HG02763 (cell line): ENCODE data around the gene RASIP1.
"Not testable (repeated sequence)": the region's sequence is repeated elsewhere in the genome, so short reads cannot be mapped to it uniquely, and the experiment has no call there.

ENCODE experiments used
- ATAC-seq: cut with Tn5 transposase; IDR thresholded peaks from one replicate; pipeline ENCODE4 v1.9.1; 2021; ENCODE audit warnings: mild to moderate bottlenecking, moderate library complexity; ENCODE audit not compliant: unreplicated experiment

RASIP1 gene

DNA sequence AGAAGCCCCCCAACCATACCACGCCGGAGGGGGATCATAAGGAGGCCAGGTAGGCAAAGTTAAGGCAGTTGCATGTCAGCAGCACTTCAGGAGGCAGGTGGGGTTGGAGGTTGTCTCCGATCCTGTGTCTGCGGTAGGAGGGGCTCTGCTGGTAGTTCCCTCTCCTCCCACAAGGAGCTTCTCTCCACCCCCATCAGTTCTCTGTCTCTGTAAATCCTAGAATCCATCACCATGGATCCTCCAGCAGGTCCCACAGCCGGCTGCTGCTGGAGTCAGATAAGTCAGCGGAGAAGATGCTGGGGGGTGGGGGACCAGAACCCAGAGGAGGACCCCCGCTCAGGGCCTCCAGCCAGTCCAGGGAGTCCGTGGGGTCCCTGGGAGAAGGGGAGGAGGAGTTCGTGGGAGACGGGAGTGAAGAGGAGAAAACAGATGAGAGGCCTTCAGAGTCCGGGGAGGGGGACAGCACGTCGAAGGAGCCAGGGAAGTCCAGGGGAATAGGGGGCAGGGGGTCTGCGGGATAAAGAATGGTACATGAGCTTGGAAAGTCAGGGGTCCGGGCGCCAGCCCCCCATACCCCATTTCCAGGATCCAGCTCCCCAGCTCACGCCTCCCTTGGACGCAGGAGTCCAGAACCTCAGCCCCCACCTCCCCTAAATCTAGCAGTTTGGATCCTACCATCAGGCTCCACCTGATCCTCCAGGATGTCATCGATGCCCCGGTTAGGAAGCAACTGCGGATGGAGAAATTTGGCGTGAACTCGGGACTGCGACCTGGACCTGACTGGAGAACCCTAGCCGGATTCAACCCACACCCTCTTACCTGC is 27.2 kb downstream of the RASIP1 start:
- ATAC-seq: no peak

DNA sequence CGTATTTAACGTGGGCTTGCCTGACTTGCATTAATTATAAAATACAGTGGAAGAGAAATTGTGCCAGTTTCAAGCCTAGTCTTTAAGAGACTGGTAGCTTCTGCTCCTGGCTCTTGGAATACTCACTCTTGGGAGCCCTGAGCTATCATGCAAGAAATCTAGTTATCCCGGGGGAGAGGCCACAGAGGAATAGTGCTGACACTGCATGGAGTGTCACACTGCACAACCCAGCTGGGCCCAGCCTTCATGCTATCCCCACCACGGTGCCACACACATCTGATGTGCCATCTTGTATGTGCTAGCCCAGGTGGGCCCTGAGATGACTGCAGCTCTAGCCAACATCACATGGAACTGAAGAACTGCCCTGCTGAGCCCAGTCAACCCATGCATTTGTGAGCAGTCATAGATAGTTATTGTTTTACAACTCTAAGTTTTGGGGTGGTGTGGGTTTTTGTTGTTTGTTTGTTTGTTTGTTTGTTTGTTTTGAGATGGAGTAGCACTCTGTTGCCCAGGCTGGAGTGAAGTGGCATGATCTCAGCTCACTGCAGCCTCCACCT is 29.2 kb downstream of the RASIP1 start:
- ATAC-seq: no peak

DNA sequence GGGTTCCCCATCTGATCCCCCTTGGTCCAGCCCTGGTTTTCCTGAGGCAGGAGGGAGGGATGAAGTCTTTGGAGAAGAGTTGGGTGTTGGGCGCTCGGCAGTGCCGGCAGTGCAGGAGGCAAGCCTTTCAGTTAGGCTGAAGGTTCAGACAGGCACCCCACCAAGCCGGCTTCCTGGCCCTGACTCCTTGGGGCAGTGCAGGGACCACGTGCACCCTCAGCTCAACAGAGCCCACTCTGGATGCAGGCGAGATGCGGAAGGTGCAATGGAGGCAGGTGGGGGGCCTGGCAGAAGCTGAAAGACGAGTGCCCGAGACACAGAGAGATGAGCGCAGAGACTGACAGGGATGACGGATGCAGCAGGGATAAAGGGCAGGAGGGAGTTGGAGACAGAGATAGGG is 31.9 kb downstream of the RASIP1 start:
- no peak for ATAC-seq

DNA sequence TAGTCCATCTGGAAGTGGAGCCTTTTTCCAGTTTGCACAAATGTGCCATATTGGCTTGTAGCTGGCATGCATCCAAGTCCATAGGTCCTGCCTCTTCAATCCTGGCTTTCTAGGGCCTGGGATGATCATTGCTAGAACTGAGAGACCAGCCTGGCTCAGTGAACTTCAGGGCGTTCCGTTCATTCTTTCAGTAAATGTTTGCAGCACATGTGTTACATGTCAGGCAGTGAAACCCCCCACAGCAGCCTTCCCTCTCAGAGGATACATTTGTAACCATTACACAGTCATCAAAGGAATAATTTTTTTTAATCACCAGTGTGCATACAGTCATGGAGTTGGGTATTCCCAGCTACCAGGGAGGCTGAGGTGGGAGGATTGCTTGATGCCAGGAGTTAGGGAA is 35.0 kb downstream of the RASIP1 start:
- no peak for ATAC-seq

DNA sequence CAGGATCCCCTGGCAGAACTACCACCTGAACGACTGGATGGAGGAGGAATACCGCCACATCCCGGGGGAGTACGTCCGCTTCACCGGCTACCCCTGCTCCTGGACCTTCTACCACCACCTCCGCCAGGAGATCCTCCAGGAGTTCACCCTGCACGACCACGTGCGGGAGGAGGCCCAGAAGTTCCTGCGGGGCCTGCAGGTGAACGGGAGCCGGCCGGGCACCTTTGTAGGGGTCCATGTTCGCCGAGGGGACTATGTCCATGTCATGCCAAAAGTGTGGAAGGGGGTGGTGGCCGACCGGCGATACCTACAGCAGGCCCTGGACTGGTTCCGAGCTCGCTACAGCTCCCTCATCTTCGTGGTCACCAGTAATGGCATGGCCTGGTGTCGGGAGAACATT is 37.1 kb downstream of the RASIP1 start:
- no peak for ATAC-seq

DNA sequence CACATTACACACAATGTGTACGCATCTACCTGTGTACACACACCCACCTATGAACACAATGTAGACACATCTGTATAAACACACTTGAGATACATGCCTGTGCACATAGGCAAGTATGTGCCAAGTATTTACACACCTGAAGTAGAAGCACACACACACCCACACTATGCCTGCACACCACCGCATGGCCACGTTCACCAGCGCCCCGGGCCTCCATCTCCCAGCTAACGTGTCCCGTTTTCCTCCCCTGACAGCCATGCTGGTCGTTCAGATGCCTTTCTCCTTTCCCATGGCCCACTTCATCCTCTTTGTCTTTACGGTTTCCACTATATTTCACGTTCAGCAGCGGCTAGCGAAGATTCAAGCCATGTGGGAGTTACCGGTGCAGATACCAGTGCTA is 37.7 kb downstream of the RASIP1 start:
- ATAC-seq: no peak

DNA sequence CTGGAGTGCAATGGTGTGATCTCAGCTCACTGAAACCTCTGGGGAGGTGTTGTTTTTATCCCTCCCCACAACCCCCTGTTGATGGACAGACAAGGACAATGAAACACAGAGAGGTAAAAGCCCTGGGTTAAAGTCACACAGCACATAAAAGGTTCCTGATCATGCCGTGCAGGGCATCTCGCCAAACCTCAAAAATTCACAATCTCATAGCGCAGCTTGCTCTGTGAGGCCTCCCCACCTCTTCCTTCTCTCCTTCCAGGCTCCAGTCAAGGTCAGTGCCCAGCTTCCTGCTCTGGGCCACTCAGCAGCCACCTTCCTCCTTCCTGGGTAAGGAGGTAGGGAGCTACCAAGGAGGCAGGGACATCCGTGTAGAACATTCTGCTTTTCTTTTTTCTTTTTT is 42.4 kb downstream of the RASIP1 start:
- no peak for ATAC-seq

DNA sequence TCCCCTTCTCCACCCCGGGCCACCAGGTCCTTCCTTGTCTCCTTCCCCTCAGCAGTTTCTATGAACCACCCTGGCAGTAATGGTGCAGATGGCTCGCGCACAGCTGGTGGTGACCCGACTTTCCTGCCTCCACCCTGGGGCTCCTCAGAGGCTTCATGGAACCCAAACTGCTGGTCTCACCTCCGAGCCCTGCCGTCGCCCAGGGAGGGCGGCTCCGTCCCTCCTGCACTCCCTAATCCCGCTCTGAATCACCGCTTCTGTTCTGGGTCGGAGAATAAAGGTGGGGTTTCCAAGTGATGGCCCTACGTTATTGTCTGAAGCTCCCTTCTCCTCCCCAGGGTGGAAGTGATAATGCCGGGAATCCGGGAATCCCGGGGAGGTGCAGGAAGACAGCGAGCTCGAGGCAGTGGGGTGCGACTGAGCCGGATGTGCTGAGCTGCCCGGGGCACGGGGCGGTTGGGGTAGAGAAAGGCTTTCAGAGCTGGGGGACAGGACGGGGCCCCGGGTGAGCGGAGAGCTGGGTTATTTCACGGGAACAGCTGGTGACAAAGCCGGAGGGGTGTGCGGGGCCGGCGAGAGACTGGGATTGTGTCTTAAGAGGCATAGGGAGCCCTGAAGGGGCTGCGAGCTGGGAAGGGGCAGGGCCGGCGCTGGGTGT is 43.9 kb downstream of the RASIP1 start:
- no peak for ATAC-seq

DNA sequence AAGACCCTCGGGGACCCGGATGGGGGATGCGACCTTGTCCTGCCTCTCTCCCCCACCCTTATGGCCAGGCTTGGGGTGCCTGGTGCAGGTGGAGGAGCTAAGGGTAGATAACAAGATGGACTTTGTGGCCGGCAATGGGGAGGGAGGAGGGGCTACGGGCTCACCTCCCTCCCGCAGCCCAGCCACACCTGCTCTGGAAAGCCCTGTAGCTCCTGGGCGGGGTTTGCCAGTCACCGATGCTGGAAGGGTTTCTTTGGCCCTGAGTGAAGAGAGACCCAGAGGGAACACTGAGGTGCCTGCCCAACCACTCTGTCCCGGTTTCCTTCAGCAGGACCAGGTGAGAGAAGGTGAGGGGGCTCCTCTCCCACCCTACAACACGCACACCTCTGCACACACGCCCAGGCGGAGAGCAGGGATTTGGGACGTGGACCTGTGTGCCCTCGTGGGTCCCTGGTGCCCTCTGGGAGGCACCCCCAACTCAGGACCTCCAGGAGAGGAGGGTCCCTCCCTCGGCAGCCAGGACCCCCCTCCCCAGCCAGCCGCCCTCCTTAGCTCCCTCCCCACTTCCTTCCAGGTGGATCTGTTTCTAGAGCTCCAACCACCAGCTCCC is 44.6 kb downstream of the RASIP1 start, which contains the start of gene FUT2:
FUT2 (plus strand) TSS at position 229 of the 610 bp plus-strand sequence. CDS start 6,986 bp downstream, outside the sequence.
- no peak for ATAC-seq

DNA sequence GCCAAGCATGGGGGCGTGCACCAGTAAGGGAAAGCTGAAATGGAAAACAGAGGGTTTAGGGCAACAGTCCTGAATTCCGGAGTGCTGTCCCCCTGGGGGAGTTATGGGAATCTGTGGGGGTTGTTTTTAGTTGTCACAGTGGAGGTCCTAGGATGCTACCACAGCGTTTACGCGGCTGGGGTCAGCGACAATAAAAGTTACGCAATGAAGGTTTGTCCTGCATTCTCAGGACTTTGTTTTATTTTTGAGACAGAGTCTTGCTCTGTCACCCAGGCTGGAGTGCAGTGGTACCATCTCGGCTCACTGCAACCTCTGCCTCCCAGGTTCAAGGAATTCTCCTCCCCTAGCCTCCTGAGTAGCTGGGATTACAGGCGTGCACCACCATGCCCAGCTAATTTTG is 46.8 kb downstream of the RASIP1 start:
- ATAC-seq: not testable (repeated sequence)

DNA sequence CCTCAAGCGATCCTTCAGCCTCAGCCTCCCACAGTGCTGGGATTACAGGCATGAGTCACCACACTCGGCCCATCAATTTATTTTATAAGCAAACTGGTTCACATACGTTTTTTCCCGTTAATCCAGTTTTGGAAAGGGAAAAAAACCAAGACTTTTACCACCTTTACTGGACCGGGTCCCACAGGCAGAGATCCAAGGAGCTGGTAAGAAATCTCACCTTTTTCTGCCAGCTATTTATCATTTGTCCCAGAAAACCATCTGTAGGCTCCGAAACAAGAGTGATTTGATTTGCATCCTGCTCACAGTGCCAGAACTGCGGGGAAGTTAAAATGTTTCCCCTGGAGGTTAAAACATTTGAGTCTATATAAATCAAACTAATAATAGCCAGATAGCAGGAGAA is 51.0 kb downstream of the RASIP1 start:
- no peak for ATAC-seq

DNA sequence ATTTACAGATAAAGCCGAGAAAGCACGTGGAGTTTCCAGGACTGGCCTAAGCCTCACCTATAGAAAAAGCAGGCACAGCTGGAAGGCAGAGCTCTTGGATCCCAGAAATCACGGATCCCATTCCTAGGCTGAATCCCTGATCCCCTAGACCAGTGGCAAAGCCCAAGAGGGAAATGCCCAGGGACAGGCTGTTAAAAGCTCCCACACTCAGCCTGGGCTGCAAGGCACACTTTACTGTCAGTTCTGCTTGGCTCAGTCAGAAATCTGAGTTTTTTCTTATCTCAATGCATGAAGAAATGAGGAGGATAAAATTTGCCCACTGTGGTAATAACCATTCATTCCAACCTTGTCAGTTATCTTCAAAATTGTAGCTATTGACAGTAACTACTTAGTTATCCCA is 52.6 kb downstream of the RASIP1 start:
- ATAC-seq: no peak

DNA sequence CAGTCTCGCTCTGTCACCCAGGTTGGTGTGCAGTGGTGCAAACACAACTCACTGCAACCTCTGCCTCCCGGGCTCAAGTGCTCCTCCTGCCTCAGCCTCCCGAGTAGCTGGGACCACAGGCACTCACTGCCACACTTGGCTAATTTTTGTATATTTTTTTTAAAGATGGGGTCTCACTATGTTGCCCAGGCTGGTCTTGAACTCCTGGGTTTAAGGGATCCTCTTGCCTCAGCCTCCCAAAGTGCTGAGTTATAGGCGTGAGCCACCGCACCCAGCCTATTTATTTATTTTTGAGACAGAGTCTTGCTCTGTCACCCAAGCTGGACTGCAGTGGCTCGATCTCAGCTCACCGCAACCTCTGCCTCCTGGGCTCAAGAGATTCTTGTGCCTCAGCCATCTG is 53.8 kb downstream of the RASIP1 start:
- not testable (repeated sequence) for ATAC-seq

DNA sequence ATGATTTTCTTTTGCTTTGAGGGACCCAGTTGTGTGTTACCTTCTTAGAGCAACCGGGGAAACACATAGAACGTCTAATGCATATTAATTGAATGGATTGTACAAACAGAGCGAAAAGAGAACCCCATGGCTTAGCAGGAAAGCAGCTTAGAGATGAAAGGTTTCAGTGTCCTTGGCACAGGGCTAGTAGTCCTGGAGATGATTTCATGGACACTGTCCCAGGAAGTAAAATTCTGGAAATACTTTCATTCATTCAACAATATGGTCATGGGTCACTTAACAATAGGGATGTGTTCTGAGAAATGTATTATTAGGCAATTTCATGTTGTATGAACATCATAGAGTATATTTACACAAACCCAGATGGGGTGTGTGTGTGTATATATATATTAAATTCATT is 54.3 kb downstream of the RASIP1 start:
- no peak for ATAC-seq

DNA sequence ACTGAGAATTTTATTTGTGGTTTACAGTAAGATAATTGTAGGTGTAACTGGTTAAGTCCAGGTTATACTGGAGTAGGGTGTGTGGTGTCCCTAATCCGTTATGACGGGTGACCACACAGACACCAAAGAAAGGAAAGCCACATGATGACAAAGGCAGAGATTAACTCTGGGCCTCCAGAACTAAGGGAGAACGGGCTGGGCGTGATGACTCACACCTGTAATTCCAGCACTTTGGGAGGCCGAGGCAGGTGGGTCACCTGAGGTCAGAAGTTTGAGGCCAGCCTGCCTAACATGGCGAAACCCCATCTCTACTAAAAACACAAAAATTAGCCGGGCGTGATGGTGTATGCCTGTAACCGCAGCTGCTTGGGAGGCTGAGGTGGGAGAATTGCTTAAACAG is 54.8 kb downstream of the RASIP1 start:
- no peak for ATAC-seq

DNA sequence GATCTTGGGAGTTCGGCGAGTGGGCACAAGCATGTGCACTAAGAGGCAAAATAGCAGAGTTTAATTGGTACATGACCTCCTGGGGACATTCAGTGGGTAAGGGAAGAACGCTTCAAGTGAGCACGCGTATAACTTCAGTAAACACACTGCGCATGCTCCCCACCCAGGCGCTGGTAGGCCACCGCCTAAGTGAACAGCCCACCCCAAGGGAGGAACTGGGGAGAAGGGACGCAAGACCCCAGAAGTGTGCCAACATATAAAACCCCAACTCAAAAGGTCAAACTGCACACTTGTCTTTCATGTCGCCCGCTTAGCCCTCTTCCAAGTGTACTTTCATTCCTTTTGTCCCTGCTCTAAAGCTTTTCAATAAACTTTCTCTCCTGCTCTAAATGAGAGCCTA is 57.1 kb downstream of the RASIP1 start:
- no peak for ATAC-seq

DNA sequence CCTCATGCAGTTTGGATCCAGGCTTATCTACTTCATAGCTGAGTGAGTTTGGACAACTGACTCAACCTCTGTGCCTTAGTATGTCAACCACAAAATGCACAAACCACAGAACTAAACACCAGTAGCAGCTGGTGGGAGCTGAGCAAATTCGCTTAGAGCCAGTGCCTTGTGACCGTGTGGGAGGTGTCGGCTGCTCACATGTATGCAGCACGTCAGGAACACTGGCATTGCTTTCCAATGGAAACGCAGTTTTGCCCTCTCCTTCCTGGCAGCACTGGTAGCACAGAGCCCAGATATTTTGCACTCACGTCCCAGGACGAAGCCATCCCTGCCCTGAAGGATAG is 59.3 kb downstream of the RASIP1 start:
- no peak for ATAC-seq

DNA sequence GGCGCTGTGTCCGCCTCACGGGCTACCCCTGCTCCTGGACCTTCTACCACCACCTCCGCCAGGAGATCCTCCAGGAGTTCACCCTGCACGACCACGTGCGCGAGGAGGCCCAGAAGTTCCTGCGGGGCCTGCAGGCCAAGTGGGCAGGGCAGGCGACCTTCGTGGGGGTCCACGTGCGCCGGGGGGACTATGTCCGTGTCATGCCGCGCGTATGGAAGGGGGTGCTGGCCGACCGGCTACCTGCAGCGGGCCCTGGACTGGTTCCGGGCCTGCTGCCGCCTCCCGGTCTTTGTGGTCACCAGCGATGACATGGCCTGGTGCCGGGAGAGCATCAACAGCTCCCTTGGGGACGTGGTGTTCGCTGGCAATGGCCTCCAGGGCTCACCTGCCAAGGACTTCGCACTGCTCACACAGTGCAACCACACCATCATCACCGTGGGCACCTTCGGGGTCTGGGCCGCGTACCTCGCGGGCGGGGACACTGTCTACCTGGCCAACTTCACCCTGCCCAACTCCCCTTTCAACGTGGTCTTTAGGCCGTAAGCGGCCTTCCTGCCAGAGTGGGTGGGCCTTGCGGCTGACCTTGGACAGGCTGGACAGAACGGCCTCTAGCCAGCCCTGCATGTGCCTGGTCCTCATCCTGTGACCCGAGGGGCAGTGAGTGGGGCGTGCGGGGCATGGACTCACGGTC is 59.8 kb downstream of the RASIP1 start:
- ATAC-seq: no peak

DNA sequence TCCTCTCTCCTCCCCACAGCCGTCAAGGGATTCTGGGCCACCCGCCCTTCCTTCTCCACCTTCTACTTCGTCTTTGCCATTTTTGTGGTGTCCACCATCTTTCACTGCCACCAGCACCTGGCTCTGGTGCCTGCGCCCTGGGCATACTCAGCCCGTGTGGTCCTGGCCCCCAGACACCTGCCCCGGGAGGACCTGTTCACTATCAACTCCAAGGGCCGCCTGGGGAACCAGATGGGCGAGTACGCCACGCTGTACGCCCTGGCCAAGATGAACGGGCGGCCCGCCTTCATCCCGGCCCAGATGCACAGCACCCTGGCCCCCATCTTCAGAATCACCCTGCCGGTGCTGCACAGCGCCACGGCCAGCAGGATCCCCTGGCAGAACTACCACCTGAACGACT is 60.4 kb downstream of the RASIP1 start:
- not testable (repeated sequence) for ATAC-seq

DNA sequence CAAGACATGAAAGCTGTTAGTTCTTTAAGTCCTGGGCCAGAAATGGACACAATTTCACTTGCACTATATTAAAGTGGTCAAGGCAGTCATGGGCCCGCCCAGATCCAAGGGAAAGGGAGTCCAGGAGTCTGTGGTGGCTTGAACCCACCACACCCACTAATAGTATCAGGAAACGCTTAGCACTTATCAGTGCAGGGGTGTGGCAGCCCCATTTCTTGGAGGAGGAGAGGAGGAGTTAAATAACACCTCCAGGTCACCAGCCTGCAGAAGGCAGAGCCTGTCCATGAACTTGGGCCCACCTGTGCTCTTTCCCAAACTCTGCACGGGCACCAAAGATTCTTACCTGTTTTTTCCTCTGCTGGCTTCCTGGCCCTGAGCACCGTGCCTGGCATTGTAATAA is 62.2 kb downstream of the RASIP1 start:
- ATAC-seq: no peak

DNA sequence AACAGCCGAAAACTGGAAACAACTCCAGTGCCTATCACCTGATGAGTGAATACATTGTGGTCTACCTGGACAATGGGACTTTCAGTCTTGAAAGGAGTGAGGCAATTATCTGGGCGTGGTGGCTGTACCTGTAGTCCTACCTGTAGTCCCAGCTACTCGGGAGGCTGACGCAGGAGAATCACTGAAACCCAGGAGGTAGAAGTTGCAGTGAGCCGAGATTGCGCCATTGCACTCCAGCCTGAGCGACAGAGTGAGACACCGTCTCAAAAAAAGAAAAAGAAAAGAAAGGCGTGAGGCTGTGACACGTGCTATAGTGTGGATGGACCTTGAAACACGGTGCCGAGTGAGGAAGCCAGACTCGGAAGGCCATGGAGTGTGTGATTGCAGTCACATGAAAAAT is 63.5 kb downstream of the RASIP1 start:
- ATAC-seq: no peak
